ENCODE measurements around the gene SLIT3.

DNA sequence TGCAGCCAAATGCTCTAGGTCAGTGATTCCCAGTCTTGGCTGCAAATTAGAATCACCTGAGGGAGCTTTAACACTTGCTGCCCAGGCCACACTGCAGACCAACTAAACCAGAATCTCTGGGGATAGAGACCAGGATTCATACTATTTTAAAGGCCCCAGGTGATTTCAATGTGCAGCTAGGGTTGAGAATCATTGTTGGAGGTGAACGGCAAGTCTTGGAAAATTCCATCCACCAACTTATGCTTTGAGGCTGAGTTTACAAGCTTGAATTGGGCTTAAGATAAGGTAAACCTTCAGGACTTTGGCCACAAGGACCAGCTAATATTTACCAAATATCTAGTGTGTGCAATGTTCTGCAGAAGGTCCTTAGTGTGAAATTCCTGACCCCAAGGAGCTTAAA, 27.5 kb downstream of the SLIT3 start:
- TF ChIP-seq POLR2A (IDR thresholded peaks at IDR 0.05) (no peak), POLR2AphosphoS5 (IDR thresholded peaks at IDR 0.05) (no peak), EP300 (IDR thresholded peaks at IDR 0.05) (no peak)
- TF ChIP-seq, protein P1, sequence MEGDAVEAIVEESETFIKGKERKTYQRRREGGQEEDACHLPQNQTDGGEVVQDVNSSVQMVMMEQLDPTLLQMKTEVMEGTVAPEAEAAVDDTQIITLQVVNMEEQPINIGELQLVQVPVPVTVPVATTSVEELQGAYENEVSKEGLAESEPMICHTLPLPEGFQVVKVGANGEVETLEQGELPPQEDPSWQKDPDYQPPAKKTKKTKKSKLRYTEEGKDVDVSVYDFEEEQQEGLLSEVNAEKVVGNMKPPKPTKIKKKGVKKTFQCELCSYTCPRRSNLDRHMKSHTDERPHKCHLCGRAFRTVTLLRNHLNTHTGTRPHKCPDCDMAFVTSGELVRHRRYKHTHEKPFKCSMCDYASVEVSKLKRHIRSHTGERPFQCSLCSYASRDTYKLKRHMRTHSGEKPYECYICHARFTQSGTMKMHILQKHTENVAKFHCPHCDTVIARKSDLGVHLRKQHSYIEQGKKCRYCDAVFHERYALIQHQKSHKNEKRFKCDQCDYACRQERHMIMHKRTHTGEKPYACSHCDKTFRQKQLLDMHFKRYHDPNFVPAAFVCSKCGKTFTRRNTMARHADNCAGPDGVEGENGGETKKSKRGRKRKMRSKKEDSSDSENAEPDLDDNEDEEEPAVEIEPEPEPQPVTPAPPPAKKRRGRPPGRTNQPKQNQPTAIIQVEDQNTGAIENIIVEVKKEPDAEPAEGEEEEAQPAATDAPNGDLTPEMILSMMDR (IDR thresholded peaks at IDR 0.05): no peak

All from suprapubic skin (tissue), 4 donors.